ENCODE results near the gene IFNAR1.

- TF ChIP-seq CTCF (conservative IDR thresholded peaks at IDR 0.05; ENCODE audit: low read length) (no peak), EZH2phosphoT487 (IDR thresholded peaks at IDR 0.05; ENCODE audit: borderline replicate concordance, low read depth, low read length) (no peak)
Measured at GRCh38 chr21:33313183-33313582, 11.6 kb upstream of the IFNAR1 start.
